Parathyroid adenoma (tissue), 2 donors: Measurements from ENCODE around the gene CCDC73.

Experiments
- H2AFZ ChIP-seq: fragments of 300-600 bp; sonication (generic); one replicate; pipeline ENCODE4 v1.7.0; 2017; ENCODE audit warnings: antibody characterized with exemption, mild to moderate bottlenecking
- H3K27ac ChIP-seq: fragments of 300-600 bp; sonication (generic); one replicate; pipeline ENCODE4 v1.7.0; 2017
- H3K27me3 ChIP-seq: fragments of 300-600 bp; sonication (generic); one replicate; pipeline ENCODE4 v1.7.0; 2017; ENCODE audit warnings: low read length; ENCODE audit not compliant: control insufficient read depth, insufficient read depth
- H3K36me3 ChIP-seq: fragments of 300-600 bp; sonication (generic); one replicate; pipeline ENCODE4 v1.7.0; 2017; ENCODE audit warnings: low read length; ENCODE audit not compliant: control insufficient read depth, insufficient read depth
- H3K4me1 ChIP-seq: fragments of 300-600 bp; sonication (generic); one replicate; pipeline ENCODE4 v1.7.0; 2017; ENCODE audit warnings: control low read depth
- H3K4me2 ChIP-seq: fragments of 300-600 bp; sonication (generic); one replicate; pipeline ENCODE4 v1.7.0; 2017; ENCODE audit warnings: low read length
- H3K4me3 ChIP-seq: fragments of 300-600 bp; sonication (generic); one replicate; pipeline ENCODE4 v1.7.0; 2017; ENCODE audit warnings: low read depth, low read length
- H3K79me2 ChIP-seq: fragments of 300-600 bp; sonication (generic); one replicate; pipeline ENCODE4 v1.7.0; 2017; ENCODE audit warnings: control low read depth
- H3K9ac ChIP-seq: fragments of 300-600 bp; sonication (generic); one replicate; pipeline ENCODE4 v1.7.0; 2017; ENCODE audit warnings: mild to moderate bottlenecking
- H3K9me3 ChIP-seq: fragments of 300-600 bp; sonication (generic); one replicate; pipeline ENCODE4 v1.7.0; 2017; ENCODE audit warnings: low read length; ENCODE audit not compliant: control insufficient read depth
- TF ChIP-seq, protein P1 (sequence below): fragments of 300-600 bp; sonication (generic); IDR thresholded peaks from one replicate; pipeline ENCODE4 v1.7.0; 2017; ENCODE audit warnings: antibody characterized with exemption, mild to moderate bottlenecking
- donor health status: primary hyperparathyroidism.

CCDC73 gene

DNA sequence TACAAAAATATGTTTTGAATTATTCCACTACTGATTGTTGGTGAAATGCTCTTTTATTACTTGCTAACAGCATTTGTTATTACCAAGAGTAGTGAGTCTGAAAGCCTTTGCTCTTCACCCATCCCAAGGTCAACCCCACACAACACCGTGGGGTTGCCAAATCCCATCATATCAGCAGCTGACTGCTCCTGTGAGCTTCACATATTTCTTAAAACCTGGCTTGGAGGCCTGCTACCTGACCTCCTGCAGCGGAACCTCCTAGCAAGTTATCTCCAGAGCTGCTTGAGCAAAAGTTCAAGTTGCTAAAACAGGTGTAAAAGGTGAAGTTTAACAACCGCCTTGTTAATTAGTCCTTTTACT, 230.9 kb downstream of the CCDC73 start:
- Histone ChIP-seq H3K9me3 (no peaks in the 10 kb centered on the region), H3K79me2 (no peaks in the 10 kb centered on the region), H3K9ac (no peak overlapping the region), H2AFZ (no peak overlapping the region), H3K27ac (no peak overlapping the region), H3K4me3 (no peak overlapping the region), H3K36me3 (no peaks in the 10 kb centered on the region), H3K4me1 (no peaks in the 10 kb centered on the region), H3K4me2 (no peak overlapping the region), H3K27me3 (no peaks in the 10 kb centered on the region)
- TF ChIP-seq, protein P1, sequence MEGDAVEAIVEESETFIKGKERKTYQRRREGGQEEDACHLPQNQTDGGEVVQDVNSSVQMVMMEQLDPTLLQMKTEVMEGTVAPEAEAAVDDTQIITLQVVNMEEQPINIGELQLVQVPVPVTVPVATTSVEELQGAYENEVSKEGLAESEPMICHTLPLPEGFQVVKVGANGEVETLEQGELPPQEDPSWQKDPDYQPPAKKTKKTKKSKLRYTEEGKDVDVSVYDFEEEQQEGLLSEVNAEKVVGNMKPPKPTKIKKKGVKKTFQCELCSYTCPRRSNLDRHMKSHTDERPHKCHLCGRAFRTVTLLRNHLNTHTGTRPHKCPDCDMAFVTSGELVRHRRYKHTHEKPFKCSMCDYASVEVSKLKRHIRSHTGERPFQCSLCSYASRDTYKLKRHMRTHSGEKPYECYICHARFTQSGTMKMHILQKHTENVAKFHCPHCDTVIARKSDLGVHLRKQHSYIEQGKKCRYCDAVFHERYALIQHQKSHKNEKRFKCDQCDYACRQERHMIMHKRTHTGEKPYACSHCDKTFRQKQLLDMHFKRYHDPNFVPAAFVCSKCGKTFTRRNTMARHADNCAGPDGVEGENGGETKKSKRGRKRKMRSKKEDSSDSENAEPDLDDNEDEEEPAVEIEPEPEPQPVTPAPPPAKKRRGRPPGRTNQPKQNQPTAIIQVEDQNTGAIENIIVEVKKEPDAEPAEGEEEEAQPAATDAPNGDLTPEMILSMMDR: no peak

DNA sequence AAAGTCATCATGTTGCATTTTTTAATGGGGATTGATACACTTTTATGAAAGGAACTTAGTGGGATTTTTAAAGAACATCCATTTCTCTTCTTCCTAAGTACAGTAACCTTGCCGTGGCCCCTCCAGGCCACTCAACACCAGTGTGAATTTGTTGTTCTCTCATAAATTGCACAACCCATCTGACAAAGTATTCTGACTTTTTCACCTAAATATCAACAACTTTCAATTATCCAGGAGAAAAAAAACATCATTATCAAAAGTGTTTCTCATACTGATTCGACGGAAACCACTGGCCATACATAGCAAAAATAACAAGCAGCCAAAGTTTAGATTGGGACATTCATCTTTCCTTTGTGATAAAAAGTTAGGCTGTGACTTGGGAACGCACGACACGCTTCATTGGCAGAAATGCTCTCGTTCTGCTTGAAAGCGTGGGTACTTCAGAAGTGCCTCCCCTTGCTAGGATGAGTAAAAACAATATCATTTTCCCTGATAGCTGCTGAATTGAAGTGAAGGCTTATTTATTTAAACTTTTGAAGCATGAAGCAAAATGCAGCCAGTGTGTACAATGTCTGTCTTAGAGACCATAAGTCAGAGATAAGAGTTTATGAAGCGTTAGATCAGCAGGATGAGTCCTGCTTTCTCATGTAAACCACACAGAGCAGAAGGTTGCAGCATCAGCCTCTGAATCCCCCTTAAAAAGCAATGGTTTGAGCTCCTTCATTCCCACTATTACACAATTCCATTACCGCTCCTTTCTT, 231.4 kb downstream of the CCDC73 start:
- Histone ChIP-seq H3K9ac (no peak overlapping the region), H3K79me2 (no peaks in the 10 kb centered on the region), H3K9me3 (no peaks in the 10 kb centered on the region), H3K4me1 (no peaks in the 10 kb centered on the region), H3K4me3 (no peak overlapping the region), H2AFZ (no peak overlapping the region), H3K27me3 (no peaks in the 10 kb centered on the region), H3K27ac (no peak overlapping the region), H3K36me3 (no peaks in the 10 kb centered on the region), H3K4me2 (no peak overlapping the region)
- TF ChIP-seq, protein P1: no peak

DNA sequence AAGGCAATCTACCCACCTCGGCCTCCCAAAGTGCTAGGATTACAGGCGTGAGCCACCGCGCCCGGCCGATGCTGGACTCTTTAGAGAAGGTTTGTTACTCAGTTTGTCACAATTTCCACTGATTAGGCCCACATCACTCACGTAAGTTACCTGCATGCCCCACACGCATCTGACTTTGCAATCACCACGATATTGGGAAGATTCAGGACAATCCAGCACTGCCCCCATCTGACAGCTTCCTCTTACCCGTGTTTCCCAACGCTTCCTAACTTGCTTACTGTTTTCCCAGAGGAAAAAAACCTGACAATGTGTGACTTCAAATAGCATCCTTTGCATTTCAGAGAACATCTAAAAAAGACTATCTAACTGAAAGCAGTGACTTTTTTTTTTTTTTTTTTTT, 232.6 kb downstream of the CCDC73 start:
- Histone ChIP-seq H3K4me3 (no peak overlapping the region), H3K27me3 (no peaks in the 10 kb centered on the region), H3K9me3 (no peaks in the 10 kb centered on the region), H2AFZ (no peak overlapping the region), H3K79me2 (no peaks in the 10 kb centered on the region), H3K36me3 (no peaks in the 10 kb centered on the region), H3K9ac (no peak overlapping the region), H3K4me2 (no peak overlapping the region), H3K4me1 (no peaks in the 10 kb centered on the region), H3K27ac (no peak overlapping the region)
- TF ChIP-seq, protein P1: no peak

DNA sequence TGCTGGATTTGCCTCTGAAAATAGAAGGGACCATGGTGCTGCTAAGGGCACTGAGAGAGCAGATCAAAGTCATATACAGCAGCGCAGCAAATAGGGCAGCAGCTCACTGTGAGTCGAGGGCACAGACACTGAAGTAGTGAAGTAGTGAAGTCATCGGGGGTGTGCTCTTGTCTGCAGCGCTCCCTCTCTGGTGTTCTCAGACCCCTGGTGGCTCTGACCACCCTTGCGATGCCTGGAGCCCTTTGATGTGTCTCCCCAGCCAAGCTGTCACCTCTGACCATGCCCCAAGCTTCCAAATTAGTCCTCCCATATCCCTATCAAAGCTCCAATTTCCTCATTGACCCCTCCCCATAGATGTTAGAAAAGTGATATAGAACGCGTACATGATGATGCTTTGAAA, 238.6 kb downstream of the CCDC73 start:
- no peak overlapping the region for H2AFZ ChIP-seq
- no peaks in the 10 kb centered on the region for H3K36me3 ChIP-seq
- no peaks in the 10 kb centered on the region for H3K4me1 ChIP-seq
- TF ChIP-seq, protein P1: no peak
- H3K27ac ChIP-seq: no peak overlapping the region
- no peaks in the 10 kb centered on the region for H3K27me3 ChIP-seq
- no peak overlapping the region for H3K9ac ChIP-seq
- no peaks in the 10 kb centered on the region for H3K79me2 ChIP-seq
- H3K9me3 ChIP-seq: no peaks in the 10 kb centered on the region
- no peak overlapping the region for H3K4me2 ChIP-seq
- H3K4me3 ChIP-seq: no peak overlapping the region

DNA sequence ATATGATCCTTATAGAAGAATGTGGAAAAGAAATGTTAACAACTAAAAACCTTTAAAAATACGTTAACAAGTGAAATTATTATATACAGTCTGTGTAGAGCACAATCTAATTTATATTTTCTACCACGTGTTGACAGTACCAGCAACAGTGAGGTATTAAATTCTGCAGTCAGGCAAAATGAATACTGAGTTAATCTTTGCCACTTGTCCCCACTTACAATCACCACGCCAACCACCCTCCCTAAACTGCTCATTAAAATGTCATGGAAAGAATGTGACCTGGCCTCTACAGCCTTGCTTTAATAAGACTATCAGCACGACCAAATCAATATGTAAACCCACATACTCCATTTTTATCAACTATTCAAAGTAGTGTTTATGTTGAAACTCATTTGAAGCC, 239.4 kb downstream of the CCDC73 start:
- H3K36me3 ChIP-seq: no peaks in the 10 kb centered on the region
- H3K79me2 ChIP-seq: no peaks in the 10 kb centered on the region
- TF ChIP-seq, protein P1: no peak
- no peaks in the 10 kb centered on the region for H3K4me1 ChIP-seq
- H2AFZ ChIP-seq: no peak overlapping the region
- no peak overlapping the region for H3K9ac ChIP-seq
- no peak overlapping the region for H3K27ac ChIP-seq
- H3K4me2 ChIP-seq: no peak overlapping the region
- no peaks in the 10 kb centered on the region for H3K27me3 ChIP-seq
- H3K9me3 ChIP-seq: no peaks in the 10 kb centered on the region
- H3K4me3 ChIP-seq: no peak overlapping the region
